K562 (cell line): ENCODE results near the gene CSNK1D.

ENCODE experiments used
- NFIC ChIP-seq: fragments of 450-650 bp; IDR thresholded peaks from 2 replicates; pipeline ENCODE4 v1.6.1; 2017; ENCODE audit warnings: mild to moderate bottlenecking, inconsistent platforms
- NR2C2 ChIP-seq, 2 experiments: fragments of 200-800 bp in 1 of 2; sonication (Bioruptor generic) in 1 of 2; sonication (generic) in 1 of 2; formaldehyde crosslinking in 1 of 2; IDR thresholded peaks; 2 replicates each; pipeline versions ENCODE4 v1.6.1 to v1.8.0; 2016 to 2022; ENCODE audit warnings: mild to moderate bottlenecking in 1 of 2, missing compliant biosample characterization in 1 of 2, missing genetic modification characterization in 1 of 2, missing genetic modification reagents in 1 of 2
- POLR2A ChIP-seq: fragments of 450-650 bp; conservative IDR thresholded peaks from 2 replicates; pipeline ENCODE4 v1.6.1; 2016
- PTTG1 ChIP-seq: fragments of 450-650 bp; IDR thresholded peaks from 2 replicates; pipeline ENCODE4 v1.6.1; 2016; ENCODE audit warnings: low read depth, mild to moderate bottlenecking, missing genetic modification characterization, missing compliant biosample characterization
- RAD21 ChIP-seq, 2 experiments: fragments of 250-450 bp in 1 of 2; fragments of 450-650 bp in 1 of 2; sonication (Bioruptor Pico) in 1 of 2; formaldehyde crosslinking in 1 of 2; IDR thresholded peaks in 1 of 2; conservative IDR thresholded peaks in 1 of 2; 2 replicates each; pipeline versions ENCODE4 v1.4.0 to v1.8.0; 2020 to 2022; ENCODE audit warnings: mild to moderate bottlenecking in 2 of 2, moderate library complexity in 1 of 2
- TF ChIP-seq, protein P1 (sequence below), 3 experiments: IDR thresholded peaks in 2 of 3; conservative IDR thresholded peaks in 1 of 3; 2 replicates each; pipeline ENCODE4 v1.5.1; 2011 to 2012; ENCODE audit warnings: low read length in 3 of 3, mild to moderate bottlenecking in 3 of 3, control low read depth in 2 of 3, improper control_type of control experiment in 1 of 3, inconsistent platforms in 1 of 3, low read depth in 1 of 3, mixed read lengths in 1 of 3, moderate library complexity in 1 of 3; ENCODE audit not compliant: insufficient read depth in 2 of 3
- TF ChIP-seq, protein P2 (sequence below): sonication (generic); formaldehyde crosslinking; IDR thresholded peaks from 2 replicates; pipeline ENCODE4 v1.8.0; 2022; ENCODE audit warnings: mild to moderate bottlenecking, missing genetic modification reagents, borderline replicate concordance
- TF ChIP-seq, protein P3 (sequence below): fragments of 450-650 bp; formaldehyde crosslinking; IDR thresholded peaks from 2 replicates; pipeline ENCODE4 v1.4.0; 2020; ENCODE audit warnings: mild to moderate bottlenecking, mixed read lengths

DNA sequence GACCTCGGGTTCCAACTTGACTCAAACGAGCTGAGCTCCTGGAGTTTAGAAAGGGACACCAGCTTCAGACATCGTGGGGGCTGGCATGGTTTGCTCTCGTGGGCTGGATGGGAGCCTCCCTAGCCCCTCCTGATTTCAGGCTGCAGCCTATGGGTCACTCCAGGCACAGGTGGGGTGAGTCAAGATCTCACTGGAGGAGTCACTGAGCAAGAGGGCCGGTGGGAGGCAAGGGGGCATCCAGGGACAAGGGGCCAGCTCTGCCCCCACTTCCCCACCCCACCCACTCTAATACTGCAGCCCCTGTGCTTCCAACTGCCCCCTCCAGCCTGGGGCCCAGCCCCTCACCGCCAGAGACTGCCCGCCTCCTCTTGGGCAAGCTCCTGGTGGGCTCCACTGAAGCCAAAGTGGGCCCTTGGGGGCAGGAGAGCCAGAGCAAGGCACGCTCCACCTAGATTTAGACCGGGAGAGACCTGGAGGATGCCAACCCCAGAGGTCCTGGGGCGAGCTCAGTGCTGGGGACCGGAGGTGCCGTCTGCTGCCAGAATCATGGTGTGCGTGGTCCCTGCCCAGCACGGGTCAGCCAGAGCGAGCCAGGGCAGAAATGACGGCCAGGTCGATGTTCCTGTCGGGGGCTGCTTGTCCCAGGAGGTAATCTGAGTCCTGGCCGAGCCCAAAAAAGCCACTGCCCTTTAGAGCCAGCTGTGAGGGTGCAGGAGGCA is 38.3 kb downstream of the CSNK1D start:
- TF ChIP-seq, protein P1, sequence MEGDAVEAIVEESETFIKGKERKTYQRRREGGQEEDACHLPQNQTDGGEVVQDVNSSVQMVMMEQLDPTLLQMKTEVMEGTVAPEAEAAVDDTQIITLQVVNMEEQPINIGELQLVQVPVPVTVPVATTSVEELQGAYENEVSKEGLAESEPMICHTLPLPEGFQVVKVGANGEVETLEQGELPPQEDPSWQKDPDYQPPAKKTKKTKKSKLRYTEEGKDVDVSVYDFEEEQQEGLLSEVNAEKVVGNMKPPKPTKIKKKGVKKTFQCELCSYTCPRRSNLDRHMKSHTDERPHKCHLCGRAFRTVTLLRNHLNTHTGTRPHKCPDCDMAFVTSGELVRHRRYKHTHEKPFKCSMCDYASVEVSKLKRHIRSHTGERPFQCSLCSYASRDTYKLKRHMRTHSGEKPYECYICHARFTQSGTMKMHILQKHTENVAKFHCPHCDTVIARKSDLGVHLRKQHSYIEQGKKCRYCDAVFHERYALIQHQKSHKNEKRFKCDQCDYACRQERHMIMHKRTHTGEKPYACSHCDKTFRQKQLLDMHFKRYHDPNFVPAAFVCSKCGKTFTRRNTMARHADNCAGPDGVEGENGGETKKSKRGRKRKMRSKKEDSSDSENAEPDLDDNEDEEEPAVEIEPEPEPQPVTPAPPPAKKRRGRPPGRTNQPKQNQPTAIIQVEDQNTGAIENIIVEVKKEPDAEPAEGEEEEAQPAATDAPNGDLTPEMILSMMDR (IDR thresholded peaks at IDR 0.05 in 2 of 3, conservative IDR thresholded peaks at IDR 0.05 in 1 of 3; ENCODE audit: insufficient read depth in 2 of 3, low read depth in 1 of 3, low read length in 3 of 3): no peak
- TF ChIP-seq, protein P2, sequence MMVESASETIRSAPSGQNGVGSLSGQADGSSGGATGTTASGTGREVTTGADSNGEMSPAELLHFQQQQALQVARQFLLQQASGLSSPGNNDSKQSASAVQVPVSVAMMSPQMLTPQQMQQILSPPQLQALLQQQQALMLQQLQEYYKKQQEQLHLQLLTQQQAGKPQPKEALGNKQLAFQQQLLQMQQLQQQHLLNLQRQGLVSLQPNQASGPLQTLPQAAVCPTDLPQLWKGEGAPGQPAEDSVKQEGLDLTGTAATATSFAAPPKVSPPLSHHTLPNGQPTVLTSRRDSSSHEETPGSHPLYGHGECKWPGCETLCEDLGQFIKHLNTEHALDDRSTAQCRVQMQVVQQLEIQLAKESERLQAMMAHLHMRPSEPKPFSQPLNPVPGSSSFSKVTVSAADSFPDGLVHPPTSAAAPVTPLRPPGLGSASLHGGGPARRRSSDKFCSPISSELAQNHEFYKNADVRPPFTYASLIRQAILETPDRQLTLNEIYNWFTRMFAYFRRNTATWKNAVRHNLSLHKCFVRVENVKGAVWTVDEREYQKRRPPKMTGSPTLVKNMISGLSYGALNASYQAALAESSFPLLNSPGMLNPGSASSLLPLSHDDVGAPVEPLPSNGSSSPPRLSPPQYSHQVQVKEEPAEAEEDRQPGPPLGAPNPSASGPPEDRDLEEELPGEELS (CRISPR knock-in tag): no peak
- no peak for TF ChIP-seq NFIC
- TF ChIP-seq, protein P3, sequence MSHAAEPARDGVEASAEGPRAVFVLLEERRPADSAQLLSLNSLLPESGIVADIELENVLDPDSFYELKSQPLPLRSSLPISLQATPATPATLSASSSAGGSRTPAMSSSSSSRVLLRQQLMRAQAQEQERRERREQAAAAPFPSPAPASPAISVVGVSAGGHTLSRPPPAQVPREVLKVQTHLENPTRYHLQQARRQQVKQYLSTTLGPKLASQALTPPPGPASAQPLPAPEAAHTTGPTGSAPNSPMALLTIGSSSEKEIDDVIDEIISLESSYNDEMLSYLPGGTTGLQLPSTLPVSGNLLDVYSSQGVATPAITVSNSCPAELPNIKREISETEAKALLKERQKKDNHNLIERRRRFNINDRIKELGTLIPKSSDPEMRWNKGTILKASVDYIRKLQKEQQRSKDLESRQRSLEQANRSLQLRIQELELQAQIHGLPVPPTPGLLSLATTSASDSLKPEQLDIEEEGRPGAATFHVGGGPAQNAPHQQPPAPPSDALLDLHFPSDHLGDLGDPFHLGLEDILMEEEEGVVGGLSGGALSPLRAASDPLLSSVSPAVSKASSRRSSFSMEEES (CRISPR knock-in tag): no peak
- no peak for TF ChIP-seq RAD21 (CRISPR knock-in tag; conservative IDR thresholded peaks at IDR 0.05 in 1 of 2, IDR thresholded peaks at IDR 0.05 in 1 of 2)
- TF ChIP-seq POLR2A: no peak
- TF ChIP-seq NR2C2 (CRISPR knock-in tag; IDR thresholded peaks at IDR 0.05): no peak
- no peak for TF ChIP-seq NR2C2 (tag; IDR thresholded peaks at IDR 0.05)
- TF ChIP-seq PTTG1 (tag): no peak
